ENCODE data around the gene B4GALT6. TPM values are rescaled to one million over a fixed set of nuclear protein-coding genes. Genes with fewer than 3 reads are reported as not detected.

The B4GALT6 gene
- total RNA-seq, 1 donor from 2014 or later = 3.5 TPM

- TF ChIP-seq CTCF (IDR thresholded peaks at IDR 0.05) = no peak
- Histone ChIP-seq H3K27ac (no peak overlapping the region), H3K27me3 (no peaks in the 10 kb centered on the region), H3K9me3 (no peaks in the 10 kb centered on the region), H3K4me3 (no peak overlapping the region), H3K4me1 (no peaks in the 10 kb centered on the region), H3K36me3 (no peaks in the 10 kb centered on the region)
- ATAC-seq (no peak), DNase-seq (no peak)
- intact Hi-C loops (cut with DNase I) = no loop called here
Measured at GRCh38 chr18:31576670-31577069, 107.7 kb downstream of the B4GALT6 start.

GRCh38 chr18:31575515-31576257 is 108.7 kb downstream of the B4GALT6 start:
- DNase-seq (no peak), ATAC-seq (no peak)
- Histone ChIP-seq H3K4me3 (no peak overlapping the region), H3K4me1 (no peaks in the 10 kb centered on the region), H3K27me3 (no peaks in the 10 kb centered on the region), H3K27ac (no peak overlapping the region), H3K9me3 (no peaks in the 10 kb centered on the region), H3K36me3 (no peaks in the 10 kb centered on the region)
- intact Hi-C loops (cut with DNase I) = no loop called here
- no peak for TF ChIP-seq CTCF (IDR thresholded peaks at IDR 0.05)

GRCh38 chr18:31574359-31574758 is 110.0 kb downstream of the B4GALT6 start:
- H3K4me3 ChIP-seq = no peak overlapping the region
- no peak overlapping the region for H3K27ac ChIP-seq
- DNase-seq (no peak), ATAC-seq (peak; percentile 52)
- H3K27me3 ChIP-seq = no peaks in the 10 kb centered on the region
- H3K36me3 ChIP-seq = no peaks in the 10 kb centered on the region
- no peak for TF ChIP-seq CTCF (IDR thresholded peaks at IDR 0.05)
- intact Hi-C loops (cut with DNase I) = no loop called here
- no peaks in the 10 kb centered on the region for H3K9me3 ChIP-seq
- H3K4me1 ChIP-seq = no peaks in the 10 kb centered on the region

Other genes with a start within 250 kb of the B4GALT6 start
- 0.12 TPM for gene DSG3, start 236.8 kb downstream of the B4GALT6 start, total RNA-seq
- 34.2 TPM for gene DSG2, start 186.4 kb downstream of the B4GALT6 start, total RNA-seq
- not detected for gene TTR, start 92.7 kb downstream of the B4GALT6 start, total RNA-seq
- not detected for gene SLC25A52, start 76.3 kb upstream of the B4GALT6 start, total RNA-seq

All from upper lobe of right lung (tissue), 1 donor.